HepG2 (cell line): ENCODE data around the gene ADIPOR2. TPM values are rescaled to one million over a fixed set of nuclear protein-coding genes. Genes with fewer than 3 reads are reported as not detected.
A peak's percentile ranks its signal among the peaks of the same experiment; 100 is the strongest.

ENCODE experiments used
- GTF2F1 ChIP-seq: fragments of 150-350 bp; IDR thresholded peaks from 2 replicates; pipeline ENCODE4 v1.6.1; 2014; ENCODE audit warnings: low read length
- HIVEP1 ChIP-seq: sonication (generic); formaldehyde crosslinking; IDR thresholded peaks from 2 replicates; pipeline ENCODE4 v1.4.0; 2020; ENCODE audit warnings: mild to moderate bottlenecking, missing genetic modification reagents
- ZKSCAN8 ChIP-seq: IDR thresholded peaks from 2 replicates; pipeline ENCODE4 v1.6.1; 2016; ENCODE audit warnings: borderline replicate concordance, missing genetic modification reagents, missing compliant biosample characterization
- ZNF317 ChIP-seq: sonication (generic); formaldehyde crosslinking; IDR thresholded peaks from 2 replicates; pipeline ENCODE4 v1.5.0; 2020; ENCODE audit warnings: mild to moderate bottlenecking, missing genetic modification reagents
- ZNF33B ChIP-seq: sonication (generic); formaldehyde crosslinking; IDR thresholded peaks from 2 replicates; pipeline ENCODE4 v1.5.1; 2020; ENCODE audit warnings: mild to moderate bottlenecking, missing genetic modification reagents
- ZNF446 ChIP-seq: sonication (generic); formaldehyde crosslinking; IDR thresholded peaks from 2 replicates; pipeline ENCODE4 v1.5.0; 2020; ENCODE audit warnings: mild to moderate bottlenecking, missing genetic modification reagents
- ZNF776 ChIP-seq: sonication (generic); formaldehyde crosslinking; IDR thresholded peaks from 2 replicates; pipeline ENCODE4 v1.4.0; 2020; ENCODE audit warnings: mild to moderate bottlenecking, missing genetic modification reagents
- ZNF782 ChIP-seq: sonication (generic); formaldehyde crosslinking; IDR thresholded peaks from 2 replicates; pipeline ENCODE4 v1.4.0; 2020; ENCODE audit warnings: missing genetic modification reagents, mild to moderate bottlenecking, borderline replicate concordance
- polyA plus RNA-seq, 8 experiments: library from polyadenylated mRNA; depleted of rRNA in 3 of 8; stranded (reverse) in 7 of 8; unstranded in 1 of 8; fragments of >200 nt; fragmentation: Illumina TruSeq in 4 of 8; extraction: Trizol in 4 of 8; gene quantifications; 2 replicates each; pipeline versions ENCODE4 v1.2.1 to v1.2.3, GENCODE V29; 2011 to 2016; ENCODE audit warnings: low read depth in 4 of 8, missing spikeins in 1 of 8, mixed read lengths in 1 of 8; ENCODE audit not compliant: insufficient read depth in 1 of 8
- total RNA-seq, 5 experiments: library from RNA; depleted of rRNA; stranded (reverse); fragments of >200 nt; fragmentation: Illumina TruSeq; extraction: Trizol; gene quantifications; 2 replicates each; pipeline ENCODE4 v1.2.3, GENCODE V29; 2016; ENCODE audit warnings: low read depth in 1 of 5
- TF ChIP-seq, protein P1 (sequence below): sonication (generic); formaldehyde crosslinking; IDR thresholded peaks from 2 replicates; pipeline ENCODE4 v1.4.0; 2020; ENCODE audit warnings: missing genetic modification reagents, borderline replicate concordance
- TF ChIP-seq, protein P2 (sequence below): sonication (generic); formaldehyde crosslinking; IDR thresholded peaks from 2 replicates; pipeline ENCODE4 v1.4.0; 2020; ENCODE audit warnings: missing genetic modification reagents, mild to moderate bottlenecking, borderline replicate concordance
- TF ChIP-seq, protein P3 (sequence below): sonication (generic); formaldehyde crosslinking; IDR thresholded peaks from 2 replicates; pipeline ENCODE4 v1.5.0; 2020; ENCODE audit warnings: missing genetic modification reagents
- TF ChIP-seq, protein P4 (sequence below): sonication (generic); formaldehyde crosslinking; IDR thresholded peaks from 2 replicates; pipeline ENCODE4 v1.5.1; 2020; ENCODE audit warnings: missing genetic modification reagents, mild to moderate bottlenecking, borderline replicate concordance
- TF ChIP-seq, protein P5 (sequence below): sonication (generic); formaldehyde crosslinking; IDR thresholded peaks from 2 replicates; pipeline ENCODE4 v1.4.0; 2020; ENCODE audit warnings: missing genetic modification reagents

ADIPOR2 gene
- total and polyA plus RNA-seq, 2 of the 13 experiments (the other 11 are each of a cell fraction or from before 2014, with no cell fraction given): 35.2 to 52.2 TPM

DNA sequence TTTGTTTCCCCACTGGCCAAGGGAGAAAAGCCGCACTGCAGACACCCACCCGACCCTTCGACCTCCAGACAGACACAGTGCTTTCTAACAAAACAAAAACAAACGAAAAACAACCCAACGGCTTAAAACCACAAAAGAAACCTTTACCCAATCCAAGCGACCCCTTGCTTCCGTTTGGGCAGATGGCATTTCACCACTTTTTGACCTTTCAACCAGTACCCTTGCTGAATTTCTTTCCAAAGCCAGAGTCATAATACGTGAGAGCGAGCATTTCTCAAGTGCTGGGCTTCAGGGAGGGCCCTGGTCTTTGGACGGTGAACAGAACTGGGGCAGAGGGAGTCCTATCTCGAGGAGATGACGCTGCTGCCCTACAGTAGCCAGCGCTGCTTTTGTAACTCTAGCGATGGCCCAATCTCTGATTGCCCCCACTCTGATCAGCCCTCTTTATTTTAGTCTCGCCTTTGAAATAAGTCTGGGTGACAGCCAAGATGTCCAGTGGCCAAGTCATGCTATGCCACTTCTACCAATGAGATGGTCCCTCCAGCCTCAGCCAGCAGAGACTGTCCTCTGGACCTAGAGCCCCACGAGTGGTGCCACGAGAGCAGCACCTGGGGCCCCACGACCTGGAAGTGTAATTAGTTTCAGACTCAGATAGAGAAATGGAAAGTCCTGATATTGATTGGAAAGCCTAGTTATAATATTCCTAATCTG lies 21.9 kb upstream of the ADIPOR2 start (continued):
- TF ChIP-seq, protein P1, sequence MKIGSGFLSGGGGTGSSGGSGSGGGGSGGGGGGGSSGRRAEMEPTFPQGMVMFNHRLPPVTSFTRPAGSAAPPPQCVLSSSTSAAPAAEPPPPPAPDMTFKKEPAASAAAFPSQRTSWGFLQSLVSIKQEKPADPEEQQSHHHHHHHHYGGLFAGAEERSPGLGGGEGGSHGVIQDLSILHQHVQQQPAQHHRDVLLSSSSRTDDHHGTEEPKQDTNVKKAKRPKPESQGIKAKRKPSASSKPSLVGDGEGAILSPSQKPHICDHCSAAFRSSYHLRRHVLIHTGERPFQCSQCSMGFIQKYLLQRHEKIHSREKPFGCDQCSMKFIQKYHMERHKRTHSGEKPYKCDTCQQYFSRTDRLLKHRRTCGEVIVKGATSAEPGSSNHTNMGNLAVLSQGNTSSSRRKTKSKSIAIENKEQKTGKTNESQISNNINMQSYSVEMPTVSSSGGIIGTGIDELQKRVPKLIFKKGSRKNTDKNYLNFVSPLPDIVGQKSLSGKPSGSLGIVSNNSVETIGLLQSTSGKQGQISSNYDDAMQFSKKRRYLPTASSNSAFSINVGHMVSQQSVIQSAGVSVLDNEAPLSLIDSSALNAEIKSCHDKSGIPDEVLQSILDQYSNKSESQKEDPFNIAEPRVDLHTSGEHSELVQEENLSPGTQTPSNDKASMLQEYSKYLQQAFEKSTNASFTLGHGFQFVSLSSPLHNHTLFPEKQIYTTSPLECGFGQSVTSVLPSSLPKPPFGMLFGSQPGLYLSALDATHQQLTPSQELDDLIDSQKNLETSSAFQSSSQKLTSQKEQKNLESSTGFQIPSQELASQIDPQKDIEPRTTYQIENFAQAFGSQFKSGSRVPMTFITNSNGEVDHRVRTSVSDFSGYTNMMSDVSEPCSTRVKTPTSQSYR (CRISPR knock-in tag): no peak; the same call in 1 of the 2 replicates
- TF ChIP-seq, protein P2, sequence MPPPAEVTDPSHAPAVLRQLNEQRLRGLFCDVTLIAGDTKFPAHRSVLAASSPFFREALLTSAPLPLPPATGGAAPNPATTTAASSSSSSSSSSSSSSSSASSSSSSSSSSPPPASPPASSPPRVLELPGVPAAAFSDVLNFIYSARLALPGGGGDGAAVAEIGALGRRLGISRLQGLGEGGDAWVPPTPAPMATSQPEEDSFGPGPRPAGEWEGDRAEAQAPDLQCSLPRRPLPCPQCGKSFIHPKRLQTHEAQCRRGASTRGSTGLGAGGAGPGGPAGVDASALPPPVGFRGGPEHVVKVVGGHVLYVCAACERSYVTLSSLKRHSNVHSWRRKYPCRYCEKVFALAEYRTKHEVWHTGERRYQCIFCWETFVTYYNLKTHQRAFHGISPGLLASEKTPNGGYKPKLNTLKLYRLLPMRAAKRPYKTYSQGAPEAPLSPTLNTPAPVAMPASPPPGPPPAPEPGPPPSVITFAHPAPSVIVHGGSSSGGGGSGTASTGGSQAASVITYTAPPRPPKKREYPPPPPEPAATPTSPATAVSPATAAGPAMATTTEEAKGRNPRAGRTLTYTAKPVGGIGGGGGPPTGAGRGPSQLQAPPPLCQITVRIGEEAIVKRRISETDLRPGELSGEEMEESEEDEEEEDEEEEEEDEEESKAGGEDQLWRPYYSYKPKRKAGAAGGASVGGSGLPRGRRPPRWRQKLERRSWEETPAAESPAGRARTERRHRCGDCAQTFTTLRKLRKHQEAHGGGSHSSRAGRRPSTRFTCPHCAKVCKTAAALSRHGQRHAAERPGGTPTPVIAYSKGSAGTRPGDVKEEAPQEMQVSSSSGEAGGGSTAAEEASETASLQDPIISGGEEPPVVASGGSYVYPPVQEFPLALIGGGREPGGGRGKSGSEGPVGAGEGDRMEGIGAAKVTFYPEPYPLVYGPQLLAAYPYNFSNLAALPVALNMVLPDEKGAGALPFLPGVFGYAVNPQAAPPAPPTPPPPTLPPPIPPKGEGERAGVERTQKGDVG (CRISPR knock-in tag): no peak
- no peak for TF ChIP-seq GTF2F1
- TF ChIP-seq, protein P3, sequence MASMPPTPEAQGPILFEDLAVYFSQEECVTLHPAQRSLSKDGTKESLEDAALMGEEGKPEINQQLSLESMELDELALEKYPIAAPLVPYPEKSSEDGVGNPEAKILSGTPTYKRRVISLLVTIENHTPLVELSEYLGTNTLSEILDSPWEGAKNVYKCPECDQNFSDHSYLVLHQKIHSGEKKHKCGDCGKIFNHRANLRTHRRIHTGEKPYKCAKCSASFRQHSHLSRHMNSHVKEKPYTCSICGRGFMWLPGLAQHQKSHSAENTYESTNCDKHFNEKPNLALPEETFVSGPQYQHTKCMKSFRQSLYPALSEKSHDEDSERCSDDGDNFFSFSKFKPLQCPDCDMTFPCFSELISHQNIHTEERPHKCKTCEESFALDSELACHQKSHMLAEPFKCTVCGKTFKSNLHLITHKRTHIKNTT (CRISPR knock-in tag): no peak
- TF ChIP-seq, protein P4, sequence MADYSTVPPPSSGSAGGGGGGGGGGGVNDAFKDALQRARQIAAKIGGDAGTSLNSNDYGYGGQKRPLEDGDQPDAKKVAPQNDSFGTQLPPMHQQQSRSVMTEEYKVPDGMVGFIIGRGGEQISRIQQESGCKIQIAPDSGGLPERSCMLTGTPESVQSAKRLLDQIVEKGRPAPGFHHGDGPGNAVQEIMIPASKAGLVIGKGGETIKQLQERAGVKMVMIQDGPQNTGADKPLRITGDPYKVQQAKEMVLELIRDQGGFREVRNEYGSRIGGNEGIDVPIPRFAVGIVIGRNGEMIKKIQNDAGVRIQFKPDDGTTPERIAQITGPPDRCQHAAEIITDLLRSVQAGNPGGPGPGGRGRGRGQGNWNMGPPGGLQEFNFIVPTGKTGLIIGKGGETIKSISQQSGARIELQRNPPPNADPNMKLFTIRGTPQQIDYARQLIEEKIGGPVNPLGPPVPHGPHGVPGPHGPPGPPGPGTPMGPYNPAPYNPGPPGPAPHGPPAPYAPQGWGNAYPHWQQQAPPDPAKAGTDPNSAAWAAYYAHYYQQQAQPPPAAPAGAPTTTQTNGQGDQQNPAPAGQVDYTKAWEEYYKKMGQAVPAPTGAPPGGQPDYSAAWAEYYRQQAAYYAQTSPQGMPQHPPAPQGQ (CRISPR knock-in tag): no peak
- TF ChIP-seq, protein P5, sequence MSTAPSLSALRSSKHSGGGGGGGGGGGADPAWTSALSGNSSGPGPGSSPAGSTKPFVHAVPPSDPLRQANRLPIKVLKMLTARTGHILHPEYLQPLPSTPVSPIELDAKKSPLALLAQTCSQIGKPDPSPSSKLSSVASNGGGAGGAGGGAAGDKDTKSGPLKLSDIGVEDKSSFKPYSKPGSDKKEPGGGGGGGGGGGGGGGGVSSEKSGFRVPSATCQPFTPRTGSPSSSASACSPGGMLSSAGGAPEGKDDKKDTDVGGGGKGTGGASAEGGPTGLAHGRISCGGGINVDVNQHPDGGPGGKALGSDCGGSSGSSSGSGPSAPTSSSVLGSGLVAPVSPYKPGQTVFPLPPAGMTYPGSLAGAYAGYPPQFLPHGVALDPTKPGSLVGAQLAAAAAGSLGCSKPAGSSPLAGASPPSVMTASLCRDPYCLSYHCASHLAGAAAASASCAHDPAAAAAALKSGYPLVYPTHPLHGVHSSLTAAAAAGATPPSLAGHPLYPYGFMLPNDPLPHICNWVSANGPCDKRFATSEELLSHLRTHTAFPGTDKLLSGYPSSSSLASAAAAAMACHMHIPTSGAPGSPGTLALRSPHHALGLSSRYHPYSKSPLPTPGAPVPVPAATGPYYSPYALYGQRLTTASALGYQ (CRISPR knock-in tag): no peak; the same call in 1 of the 2 replicates
- TF ChIP-seq ZKSCAN8 (CRISPR knock-in tag): no peak
- no peak for TF ChIP-seq ZNF776 (CRISPR knock-in tag)
- TF ChIP-seq ZNF33B (CRISPR knock-in tag): no peak
- TF ChIP-seq HIVEP1 (CRISPR knock-in tag): 0 out of 2 replicates have a peak, but pooled peaks have one; percentile 43
- no peak for TF ChIP-seq ZNF446
- 0 out of 2 replicates have a peak, but pooled peaks have one; percentile 27 for TF ChIP-seq ZNF317 (CRISPR knock-in tag)
- no peak for TF ChIP-seq ZNF782 (CRISPR knock-in tag)
